ENCODE measurements around the gene THEMIS2. TPM values are rescaled to one million over a fixed set of nuclear protein-coding genes. Genes with fewer than 3 reads are reported as not detected.

THEMIS2 gene
- total and polyA plus RNA-seq, 12 donors: 1.9 to 58.0 (median 19.0) TPM

GRCh38 chr1:27861436-27861835 lies 10.9 kb upstream of the THEMIS2 start:
- no peak for DNase-seq
- 87 to 95% (median 93%) methylated on average over 10 of the region's 10 CpGs for WGBS, 4 donors
- H3K27ac ChIP-seq: no peak overlapping the region
- no peaks in the 10 kb centered on the region for H3K36me3 ChIP-seq (replicated peaks in 1 of 2)
- H3K9me3 ChIP-seq (replicated peaks in 1 of 3): no peaks in the 10 kb centered on the region
- H3K27me3 ChIP-seq: no peaks in the 10 kb centered on the region
- H3K4me3 ChIP-seq: no peak overlapping the region
- no peak for TF ChIP-seq POLR2A (IDR thresholded peaks at IDR 0.05)
- TF ChIP-seq, protein P1, sequence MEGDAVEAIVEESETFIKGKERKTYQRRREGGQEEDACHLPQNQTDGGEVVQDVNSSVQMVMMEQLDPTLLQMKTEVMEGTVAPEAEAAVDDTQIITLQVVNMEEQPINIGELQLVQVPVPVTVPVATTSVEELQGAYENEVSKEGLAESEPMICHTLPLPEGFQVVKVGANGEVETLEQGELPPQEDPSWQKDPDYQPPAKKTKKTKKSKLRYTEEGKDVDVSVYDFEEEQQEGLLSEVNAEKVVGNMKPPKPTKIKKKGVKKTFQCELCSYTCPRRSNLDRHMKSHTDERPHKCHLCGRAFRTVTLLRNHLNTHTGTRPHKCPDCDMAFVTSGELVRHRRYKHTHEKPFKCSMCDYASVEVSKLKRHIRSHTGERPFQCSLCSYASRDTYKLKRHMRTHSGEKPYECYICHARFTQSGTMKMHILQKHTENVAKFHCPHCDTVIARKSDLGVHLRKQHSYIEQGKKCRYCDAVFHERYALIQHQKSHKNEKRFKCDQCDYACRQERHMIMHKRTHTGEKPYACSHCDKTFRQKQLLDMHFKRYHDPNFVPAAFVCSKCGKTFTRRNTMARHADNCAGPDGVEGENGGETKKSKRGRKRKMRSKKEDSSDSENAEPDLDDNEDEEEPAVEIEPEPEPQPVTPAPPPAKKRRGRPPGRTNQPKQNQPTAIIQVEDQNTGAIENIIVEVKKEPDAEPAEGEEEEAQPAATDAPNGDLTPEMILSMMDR (IDR thresholded peaks at IDR 0.05): no peak
- intact Hi-C loops (cut with DNase I): no loop called here
- peaks cover 10 to 16% of the 10 kb centered on the region in 2 donors for H3K4me1 ChIP-seq (replicated peaks in 1 of 2)

- Histone ChIP-seq H3K4me3 (no peak overlapping the region), H3K9me3 (replicated peaks in 1 of 3) (no peaks in the 10 kb centered on the region), H3K36me3 (replicated peaks in 1 of 2) (no peaks in the 10 kb centered on the region), H3K4me1 (replicated peaks in 1 of 2) (peaks cover 10 to 17% of the 10 kb centered on the region in 2 donors), H3K27ac (peak overlapping the region in 2 of 5 donors; percentile 79 to 86), H3K27me3 (no peaks in the 10 kb centered on the region)
- 74 to 82% (median 79%) methylated on average over 3 of the region's 3 CpGs for WGBS, 4 donors
- no peak for TF ChIP-seq POLR2A (IDR thresholded peaks at IDR 0.05)
- TF ChIP-seq, protein P1 (IDR thresholded peaks at IDR 0.05): no peak
- intact Hi-C loops (cut with DNase I): no loop called here
- DNase-seq: no peak
Observed at GRCh38 chr1:27862004-27862403, 10.3 kb upstream of the THEMIS2 start.

- intact Hi-C loops (cut with DNase I): no loop called here
- 75 to 83% (median 80%) methylated on average over 7 to 9 of the region's 9 CpGs for WGBS, 4 donors
- H3K36me3 ChIP-seq (replicated peaks in 1 of 2): no peaks in the 10 kb centered on the region
- H3K4me3 ChIP-seq: no peak overlapping the region
- peak overlapping the region in 4 of 5 donors; percentile 22 to 86 (median 66) for H3K27ac ChIP-seq
- no peaks in the 10 kb centered on the region for H3K27me3 ChIP-seq
- TF ChIP-seq, protein P1 (IDR thresholded peaks at IDR 0.05): no peak
- TF ChIP-seq POLR2A (IDR thresholded peaks at IDR 0.05): peak in 1 of 2 donors; percentile 23
- H3K4me1 ChIP-seq (replicated peaks in 1 of 2): peaks cover 10 to 22% of the 10 kb centered on the region in 2 donors
- peak; percentile 55 to 89 (median 83) for DNase-seq
- no peaks in the 10 kb centered on the region for H3K9me3 ChIP-seq (replicated peaks in 1 of 3)
Observed at GRCh38 chr1:27862671-27863537, 9.4 kb upstream of the THEMIS2 start.

GRCh38 chr1:27863538-27863915 lies 8.8 kb upstream of the THEMIS2 start:
- Histone ChIP-seq H3K27me3 (no peaks in the 10 kb centered on the region), H3K36me3 (replicated peaks in 1 of 2) (no peaks in the 10 kb centered on the region), H3K27ac (peak overlapping the region in 4 of 5 donors; percentile 22 to 86 (median 66)), H3K4me1 (replicated peaks in 1 of 2) (peaks cover 5 to 18% of the 10 kb centered on the region in 2 donors), H3K9me3 (replicated peaks in 1 of 3) (no peaks in the 10 kb centered on the region), H3K4me3 (no peak overlapping the region)
- intact Hi-C loops (cut with DNase I): no loop called here
- TF ChIP-seq POLR2A (IDR thresholded peaks at IDR 0.05): no peak
- TF ChIP-seq, protein P1 (IDR thresholded peaks at IDR 0.05): no peak
- 40 to 85% (median 77%) methylated on average over 1 of the region's 1 CpG for WGBS, 4 donors
- peak in 2 of 7 donors; percentile 36 to 41 for DNase-seq
